HG02973 (cell line): ENCODE results near the gene ROMO1.
"Not testable (repeated sequence)": the region's sequence is repeated elsewhere in the genome, so short reads cannot be mapped to it uniquely, and the experiment has no call there.

Experiments used
- ATAC-seq: cut with Tn5 transposase; IDR thresholded peaks from one replicate; pipeline ENCODE4 v1.9.1; 2021; ENCODE audit warnings: moderate library complexity; ENCODE audit not compliant: unreplicated experiment

The ROMO1 gene

GRCh38 chr20:35709259-35709658, 10.1 kb downstream of the ROMO1 start:
- no peak for ATAC-seq

GRCh38 chr20:35710039-35710438, 10.8 kb downstream of the ROMO1 start:
- ATAC-seq = no peak

GRCh38 chr20:35710884-35711587, 11.8 kb downstream of the ROMO1 start:
- no peak for ATAC-seq

- no peak for ATAC-seq
Observed at GRCh38 chr20:35711588-35712209, 12.5 kb downstream of the ROMO1 start.

- ATAC-seq = not testable (repeated sequence)
Observed at GRCh38 chr20:35713120-35713519, 13.9 kb downstream of the ROMO1 start.

GRCh38 chr20:35714127-35714526, 14.9 kb downstream of the ROMO1 start:
- ATAC-seq = no peak

- ATAC-seq = no peak
Observed at GRCh38 chr20:35715652-35716051, 16.4 kb downstream of the ROMO1 start.

- ATAC-seq = no peak
Observed at GRCh38 chr20:35716330-35716729, 17.1 kb downstream of the ROMO1 start.

GRCh38 chr20:35718321-35718720, 19.1 kb downstream of the ROMO1 start:
- ATAC-seq = not testable (repeated sequence)

- no peak for ATAC-seq
Observed at GRCh38 chr20:35718972-35719635, 19.9 kb downstream of the ROMO1 start.

- ATAC-seq = no peak
Observed at GRCh38 chr20:35719717-35720116, 20.5 kb downstream of the ROMO1 start.

GRCh38 chr20:35720165-35721123, 21.2 kb downstream of the ROMO1 start:
- no peak for ATAC-seq

- no peak for ATAC-seq
Observed at GRCh38 chr20:35721219-35721618, 22.0 kb downstream of the ROMO1 start.

- ATAC-seq = no peak
Observed at GRCh38 chr20:35721621-35722020, 22.4 kb downstream of the ROMO1 start.

GRCh38 chr20:35723275-35723639, 24.1 kb downstream of the ROMO1 start:
- not testable (repeated sequence) for ATAC-seq

- ATAC-seq = not testable (repeated sequence)
Observed at GRCh38 chr20:35723652-35724320, 24.6 kb downstream of the ROMO1 start.

GRCh38 chr20:35724321-35725230, 25.4 kb downstream of the ROMO1 start:
- ATAC-seq = no peak

- ATAC-seq = no peak
Observed at GRCh38 chr20:35726842-35727711, 27.9 kb downstream of the ROMO1 start.
